PC-3 (cell line): Measurements from ENCODE around the gene TMEM139.
"Not testable (repeated sequence)": the region's sequence is repeated elsewhere in the genome, so short reads cannot be mapped to it uniquely, and the experiment has no call there.

Source experiments
- EZH2 ChIP-seq: fragments of 300-600 bp; sonication (generic); IDR thresholded peaks from one replicate; pipeline ENCODE4 v1.6.1; 2017; ENCODE audit warnings: antibody characterized with exemption, mild to moderate bottlenecking, low read length; ENCODE audit not compliant: unreplicated experiment
- TF ChIP-seq, protein P1 (sequence below): fragments of 300-600 bp; sonication (generic); conservative IDR thresholded peaks from 2 replicates; pipeline ENCODE4 v1.5.1; 2017; ENCODE audit warnings: antibody characterized with exemption, low read depth, mild to moderate bottlenecking, low read length

DNA sequence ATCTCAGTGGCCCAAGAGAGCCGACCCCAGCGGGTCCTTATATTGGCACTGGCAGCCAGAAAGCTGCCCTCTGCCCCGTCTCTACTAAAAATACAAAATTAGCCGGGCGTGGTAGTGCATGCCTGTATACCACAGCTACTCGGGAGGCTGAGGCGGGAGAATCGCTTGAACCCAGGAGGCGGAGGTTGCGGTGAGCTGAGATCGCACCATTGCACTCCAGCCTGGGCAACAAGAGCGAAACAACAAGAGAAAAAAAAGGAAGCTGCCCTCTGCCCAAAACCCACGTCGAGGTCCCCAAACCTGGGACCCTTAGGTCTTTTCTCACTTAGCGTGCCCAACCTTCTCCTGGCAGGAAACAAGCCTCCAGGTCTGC lies 20.6 kb upstream of the TMEM139 start:
- TF ChIP-seq, protein P1, sequence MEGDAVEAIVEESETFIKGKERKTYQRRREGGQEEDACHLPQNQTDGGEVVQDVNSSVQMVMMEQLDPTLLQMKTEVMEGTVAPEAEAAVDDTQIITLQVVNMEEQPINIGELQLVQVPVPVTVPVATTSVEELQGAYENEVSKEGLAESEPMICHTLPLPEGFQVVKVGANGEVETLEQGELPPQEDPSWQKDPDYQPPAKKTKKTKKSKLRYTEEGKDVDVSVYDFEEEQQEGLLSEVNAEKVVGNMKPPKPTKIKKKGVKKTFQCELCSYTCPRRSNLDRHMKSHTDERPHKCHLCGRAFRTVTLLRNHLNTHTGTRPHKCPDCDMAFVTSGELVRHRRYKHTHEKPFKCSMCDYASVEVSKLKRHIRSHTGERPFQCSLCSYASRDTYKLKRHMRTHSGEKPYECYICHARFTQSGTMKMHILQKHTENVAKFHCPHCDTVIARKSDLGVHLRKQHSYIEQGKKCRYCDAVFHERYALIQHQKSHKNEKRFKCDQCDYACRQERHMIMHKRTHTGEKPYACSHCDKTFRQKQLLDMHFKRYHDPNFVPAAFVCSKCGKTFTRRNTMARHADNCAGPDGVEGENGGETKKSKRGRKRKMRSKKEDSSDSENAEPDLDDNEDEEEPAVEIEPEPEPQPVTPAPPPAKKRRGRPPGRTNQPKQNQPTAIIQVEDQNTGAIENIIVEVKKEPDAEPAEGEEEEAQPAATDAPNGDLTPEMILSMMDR, result not testable (repeated sequence)
- TF ChIP-seq EZH2, result not testable (repeated sequence)
